ENCODE data around the gene ARMH3.
"Not testable (repeated sequence)": the region's sequence is repeated elsewhere in the genome, so short reads cannot be mapped to it uniquely, and the experiment has no call there.

ARMH3 gene

GRCh38 chr10:102046095-102046494 is 9.9 kb downstream of the ARMH3 start:
- Histone ChIP-seq H3K4me3 (ENCODE audit: insufficient read depth, low read depth, low read length, poor library complexity, severe bottlenecking) (no peak overlapping the region), H3K4me1 (ENCODE audit: control insufficient read depth, insufficient read depth, low read length, poor library complexity, severe bottlenecking) (no peaks in the 10 kb centered on the region), H3K27ac (ENCODE audit: insufficient read depth, low read length, poor library complexity, severe bottlenecking) (no peak overlapping the region), H3K9me3 (ENCODE audit: control insufficient read depth, low read length) (no peaks in the 10 kb centered on the region), H3K36me3 (ENCODE audit: control insufficient read depth, insufficient read depth, low read length) (no peaks in the 10 kb centered on the region), H3K27me3 (replicated peaks; ENCODE audit: control insufficient read depth, insufficient read depth, low read length, poor library complexity, severe bottlenecking) (no peaks in the 10 kb centered on the region)
- DNase-seq, result no peak

- no peaks in the 10 kb centered on the region for H3K4me1 ChIP-seq (ENCODE audit: control insufficient read depth, insufficient read depth, low read length, poor library complexity, severe bottlenecking)
- H3K27me3 ChIP-seq (replicated peaks; ENCODE audit: control insufficient read depth, insufficient read depth, low read length, poor library complexity, severe bottlenecking), result no peaks in the 10 kb centered on the region
- no peak overlapping the region for H3K27ac ChIP-seq (ENCODE audit: insufficient read depth, low read length, poor library complexity, severe bottlenecking)
- H3K36me3 ChIP-seq (ENCODE audit: control insufficient read depth, insufficient read depth, low read length), result no peaks in the 10 kb centered on the region
- H3K9me3 ChIP-seq (ENCODE audit: control insufficient read depth, low read length), result no peaks in the 10 kb centered on the region
- no peak for DNase-seq
- no peak overlapping the region for H3K4me3 ChIP-seq (ENCODE audit: insufficient read depth, low read depth, low read length, poor library complexity, severe bottlenecking)
Measured at GRCh38 chr10:102045292-102045691, 10.7 kb downstream of the ARMH3 start.

GRCh38 chr10:102040305-102041050 is 15.5 kb downstream of the ARMH3 start:
- Histone ChIP-seq H3K4me3 (ENCODE audit: insufficient read depth, low read depth, low read length, poor library complexity, severe bottlenecking) (no peak overlapping the region), H3K27ac (ENCODE audit: insufficient read depth, low read length, poor library complexity, severe bottlenecking) (no peak overlapping the region), H3K9me3 (ENCODE audit: control insufficient read depth, low read length) (no peaks in the 10 kb centered on the region), H3K36me3 (ENCODE audit: control insufficient read depth, insufficient read depth, low read length) (peaks cover 16% of the 10 kb centered on the region), H3K27me3 (replicated peaks; ENCODE audit: control insufficient read depth, insufficient read depth, low read length, poor library complexity, severe bottlenecking) (no peaks in the 10 kb centered on the region), H3K4me1 (ENCODE audit: control insufficient read depth, insufficient read depth, low read length, poor library complexity, severe bottlenecking) (no peaks in the 10 kb centered on the region)
- no peak for DNase-seq

GRCh38 chr10:102038410-102038809 is 17.6 kb downstream of the ARMH3 start:
- H3K36me3 ChIP-seq (ENCODE audit: control insufficient read depth, insufficient read depth, low read length), result peaks cover 22% of the 10 kb centered on the region
- H3K4me1 ChIP-seq (ENCODE audit: control insufficient read depth, insufficient read depth, low read length, poor library complexity, severe bottlenecking), result no peaks in the 10 kb centered on the region
- H3K4me3 ChIP-seq (ENCODE audit: insufficient read depth, low read depth, low read length, poor library complexity, severe bottlenecking), result no peak overlapping the region
- H3K27ac ChIP-seq (ENCODE audit: insufficient read depth, low read length, poor library complexity, severe bottlenecking), result no peak overlapping the region
- H3K27me3 ChIP-seq (replicated peaks; ENCODE audit: control insufficient read depth, insufficient read depth, low read length, poor library complexity, severe bottlenecking), result no peaks in the 10 kb centered on the region
- H3K9me3 ChIP-seq (ENCODE audit: control insufficient read depth, low read length), result no peaks in the 10 kb centered on the region
- DNase-seq, result no peak

GRCh38 chr10:102035807-102036206 is 20.2 kb downstream of the ARMH3 start:
- DNase-seq; H3K4me1 ChIP-seq (ENCODE audit: control insufficient read depth, insufficient read depth, low read length, poor library complexity, severe bottlenecking); H3K4me3 ChIP-seq (ENCODE audit: insufficient read depth, low read depth, low read length, poor library complexity, severe bottlenecking); H3K9me3 ChIP-seq (ENCODE audit: control insufficient read depth, low read length); H3K27ac ChIP-seq (ENCODE audit: insufficient read depth, low read length, poor library complexity, severe bottlenecking); H3K27me3 ChIP-seq (replicated peaks; ENCODE audit: control insufficient read depth, insufficient read depth, low read length, poor library complexity, severe bottlenecking): not testable (repeated sequence)
- H3K36me3 ChIP-seq (ENCODE audit: control insufficient read depth, insufficient read depth, low read length), result peaks cover 42% of the 10 kb centered on the region

- no peak for DNase-seq
- Histone ChIP-seq H3K36me3 (ENCODE audit: control insufficient read depth, insufficient read depth, low read length) (peaks cover 40% of the 10 kb centered on the region), H3K4me1 (ENCODE audit: control insufficient read depth, insufficient read depth, low read length, poor library complexity, severe bottlenecking) (no peaks in the 10 kb centered on the region)
Measured at GRCh38 chr10:102033787-102034186, 22.2 kb downstream of the ARMH3 start.

GRCh38 chr10:102027261-102027660 is 28.7 kb downstream of the ARMH3 start:
- H3K27ac ChIP-seq (ENCODE audit: insufficient read depth, low read length, poor library complexity, severe bottlenecking), result no peak overlapping the region
- no peaks in the 10 kb centered on the region for H3K4me1 ChIP-seq (ENCODE audit: control insufficient read depth, insufficient read depth, low read length, poor library complexity, severe bottlenecking)
- no peaks in the 10 kb centered on the region for H3K27me3 ChIP-seq (replicated peaks; ENCODE audit: control insufficient read depth, insufficient read depth, low read length, poor library complexity, severe bottlenecking)
- H3K4me3 ChIP-seq (ENCODE audit: insufficient read depth, low read depth, low read length, poor library complexity, severe bottlenecking), result no peak overlapping the region
- peaks cover 47% of the 10 kb centered on the region for H3K36me3 ChIP-seq (ENCODE audit: control insufficient read depth, insufficient read depth, low read length)
- no peaks in the 10 kb centered on the region for H3K9me3 ChIP-seq (ENCODE audit: control insufficient read depth, low read length)
- no peak for DNase-seq

More at GRCh38 chr10:102033787-102034186, 22.2 kb downstream of the ARMH3 start:
- no peak overlapping the region for H3K27ac ChIP-seq (ENCODE audit: insufficient read depth, low read length, poor library complexity, severe bottlenecking)
- H3K4me3 ChIP-seq (ENCODE audit: insufficient read depth, low read depth, low read length, poor library complexity, severe bottlenecking), result no peak overlapping the region
- no peaks in the 10 kb centered on the region for H3K27me3 ChIP-seq (replicated peaks; ENCODE audit: control insufficient read depth, insufficient read depth, low read length, poor library complexity, severe bottlenecking)
- H3K9me3 ChIP-seq (ENCODE audit: control insufficient read depth, low read length), result no peaks in the 10 kb centered on the region

GRCh38 chr10:102024799-102025198 is 31.2 kb downstream of the ARMH3 start:
- Histone ChIP-seq H3K4me1 (ENCODE audit: control insufficient read depth, insufficient read depth, low read length, poor library complexity, severe bottlenecking) (no peaks in the 10 kb centered on the region), H3K36me3 (ENCODE audit: control insufficient read depth, insufficient read depth, low read length) (peaks cover 40% of the 10 kb centered on the region), H3K4me3 (ENCODE audit: insufficient read depth, low read depth, low read length, poor library complexity, severe bottlenecking) (no peak overlapping the region), H3K27me3 (replicated peaks; ENCODE audit: control insufficient read depth, insufficient read depth, low read length, poor library complexity, severe bottlenecking) (no peaks in the 10 kb centered on the region), H3K27ac (ENCODE audit: insufficient read depth, low read length, poor library complexity, severe bottlenecking) (no peak overlapping the region), H3K9me3 (ENCODE audit: control insufficient read depth, low read length) (no peaks in the 10 kb centered on the region)
- DNase-seq, result no peak

GRCh38 chr10:102020938-102021337 is 35.0 kb downstream of the ARMH3 start:
- H3K4me3 ChIP-seq (ENCODE audit: insufficient read depth, low read depth, low read length, poor library complexity, severe bottlenecking), result no peak overlapping the region
- DNase-seq, result no peak
- H3K27ac ChIP-seq (ENCODE audit: insufficient read depth, low read length, poor library complexity, severe bottlenecking), result no peak overlapping the region
- H3K27me3 ChIP-seq (replicated peaks; ENCODE audit: control insufficient read depth, insufficient read depth, low read length, poor library complexity, severe bottlenecking), result no peaks in the 10 kb centered on the region
- H3K36me3 ChIP-seq (ENCODE audit: control insufficient read depth, insufficient read depth, low read length), result peaks cover 36% of the 10 kb centered on the region
- H3K9me3 ChIP-seq (ENCODE audit: control insufficient read depth, low read length), result no peaks in the 10 kb centered on the region
- no peaks in the 10 kb centered on the region for H3K4me1 ChIP-seq (ENCODE audit: control insufficient read depth, insufficient read depth, low read length, poor library complexity, severe bottlenecking)

GRCh38 chr10:102017295-102017694 is 38.7 kb downstream of the ARMH3 start:
- Histone ChIP-seq H3K4me3 (ENCODE audit: insufficient read depth, low read depth, low read length, poor library complexity, severe bottlenecking) (no peak overlapping the region), H3K27ac (ENCODE audit: insufficient read depth, low read length, poor library complexity, severe bottlenecking) (no peak overlapping the region), H3K27me3 (replicated peaks; ENCODE audit: control insufficient read depth, insufficient read depth, low read length, poor library complexity, severe bottlenecking) (no peaks in the 10 kb centered on the region), H3K4me1 (ENCODE audit: control insufficient read depth, insufficient read depth, low read length, poor library complexity, severe bottlenecking) (no peaks in the 10 kb centered on the region), H3K36me3 (ENCODE audit: control insufficient read depth, insufficient read depth, low read length) (peaks cover 29% of the 10 kb centered on the region), H3K9me3 (ENCODE audit: control insufficient read depth, low read length) (no peaks in the 10 kb centered on the region)
- DNase-seq, result no peak
